GM23338 (cell line): Measurements from ENCODE around the gene NEK3.

Source experiments
- CREB1 ChIP-seq: fragments of 250-450 bp; sonication (Bioruptor Pico); IDR thresholded peaks from 2 replicates; pipeline ENCODE4 v1.5.0; 2020; ENCODE audit warnings: low read depth, mild to moderate bottlenecking, moderate library complexity
- CTCF ChIP-seq, 2 experiments: fragments of 200-600 bp in 1 of 2; sonication (generic) in 1 of 2; conservative IDR thresholded peaks; 2 replicates each; pipeline versions ENCODE4 v1.5.1 to v1.6.1; 2016 to 2017; ENCODE audit warnings: antibody characterized with exemption in 2 of 2, low read depth in 2 of 2, mild to moderate bottlenecking in 2 of 2, moderate library complexity in 1 of 2
- ETS1 ChIP-seq: IDR thresholded peaks from 2 replicates; pipeline ENCODE4 v1.6.1; 2016; ENCODE audit warnings: antibody characterized with exemption
- EZH2 ChIP-seq: fragments of 200-600 bp; sonication (generic); IDR thresholded peaks from one replicate; pipeline ENCODE4 v1.8.0; 2017; ENCODE audit warnings: antibody characterized with exemption, mild to moderate bottlenecking, low read depth; ENCODE audit not compliant: unreplicated experiment
- EZH2phosphoT487 ChIP-seq: fragments of 200-600 bp; sonication (generic); IDR thresholded peaks from one replicate; pipeline ENCODE4 v1.8.1; 2018; ENCODE audit warnings: antibody characterized with exemption; ENCODE audit not compliant: unreplicated experiment
- JUNB ChIP-seq: IDR thresholded peaks from one replicate; pipeline ENCODE4 v1.6.1; 2016; ENCODE audit warnings: antibody characterized with exemption; ENCODE audit not compliant: unreplicated experiment
- NANOG ChIP-seq: IDR thresholded peaks from 2 replicates; pipeline ENCODE4 v1.6.1; 2016; ENCODE audit warnings: antibody characterized with exemption, borderline replicate concordance
- POLR2AphosphoS5 ChIP-seq: IDR thresholded peaks from 2 replicates; pipeline ENCODE4 v1.6.1; 2016; ENCODE audit warnings: antibody characterized with exemption, low read depth
- REST ChIP-seq: IDR thresholded peaks from one replicate; pipeline ENCODE4 v1.6.1; 2018; ENCODE audit warnings: antibody characterized with exemption; ENCODE audit not compliant: unreplicated experiment
- ZNF114 ChIP-seq: fragments of 250-450 bp; sonication (Bioruptor Pico); IDR thresholded peaks from 2 replicates; pipeline ENCODE4 v1.5.0; 2020; ENCODE audit warnings: mild to moderate bottlenecking, moderate library complexity
- ZNF462 ChIP-seq: fragments of 250-450 bp; sonication (Bioruptor Pico); IDR thresholded peaks from 2 replicates; pipeline ENCODE4 v1.5.0; 2020; ENCODE audit warnings: mild to moderate bottlenecking, moderate library complexity

GRCh38 chr13:52103386-52103785 is 56.0 kb downstream of the NEK3 start:
- TF ChIP-seq CTCF (conservative IDR thresholded peaks at IDR 0.05; ENCODE audit: low read depth in 2 of 2), result no peak
- no peak for TF ChIP-seq POLR2AphosphoS5
- TF ChIP-seq EZH2phosphoT487, result no peak
- TF ChIP-seq REST, result no peak
- TF ChIP-seq EZH2, result no peak
- TF ChIP-seq ZNF462 (CRISPR knock-in tag), result no peak
- TF ChIP-seq NANOG, result no peak
- no peak for TF ChIP-seq ETS1
- TF ChIP-seq ZNF114 (CRISPR knock-in tag), result no peak
- TF ChIP-seq CREB1 (CRISPR knock-in tag), result no peak
- TF ChIP-seq JUNB, result no peak
